Measurements from ENCODE around the gene STRIT1. TPM values are rescaled to one million over a fixed set of nuclear protein-coding genes. Genes with fewer than 3 reads are reported as not detected.

STRIT1 gene
- total RNA-seq, 1 experiment from 2014 or later: not detected

DNA sequence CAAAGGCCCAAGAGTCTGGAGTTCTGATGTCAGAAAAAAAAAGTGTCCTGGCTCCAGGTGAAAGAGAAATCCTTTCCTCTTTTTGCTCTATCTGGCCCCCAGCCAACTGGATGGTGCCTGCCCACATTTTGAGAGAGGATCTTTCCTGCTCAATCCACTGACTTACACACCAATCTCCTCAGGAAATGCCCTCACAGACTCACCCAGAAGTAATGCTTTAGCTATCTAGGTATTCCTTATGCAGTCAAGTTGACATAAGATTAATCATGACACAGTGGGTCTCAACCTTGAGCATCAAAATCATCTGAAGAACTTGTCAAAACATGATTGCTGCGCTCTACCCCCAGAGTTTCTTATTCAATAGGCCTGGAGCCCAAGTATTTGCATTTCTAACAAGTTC is 31.2 kb downstream of the STRIT1 start:
- BruUV-seq (replicated peaks): no TSS peak
- ChIA-PET CTCF (no interaction called here), POLR2A (ENCODE audit: low non-redundant PET) (no interaction called here)
- intact Hi-C loops (cut with micrococcal nuclease; ENCODE audit: unreplicated experiment): no loop called here
- no peak overlapping the region for H3K4me3 ChIP-seq (ENCODE audit: low read depth, low read length, poor library complexity, severe bottlenecking)
- no peak for TF ChIP-seq EZH2 (IDR thresholded peaks at IDR 0.05; ENCODE audit: borderline replicate concordance, low read depth, low read length, poor library complexity, severe bottlenecking)
- TF ChIP-seq, protein P1, sequence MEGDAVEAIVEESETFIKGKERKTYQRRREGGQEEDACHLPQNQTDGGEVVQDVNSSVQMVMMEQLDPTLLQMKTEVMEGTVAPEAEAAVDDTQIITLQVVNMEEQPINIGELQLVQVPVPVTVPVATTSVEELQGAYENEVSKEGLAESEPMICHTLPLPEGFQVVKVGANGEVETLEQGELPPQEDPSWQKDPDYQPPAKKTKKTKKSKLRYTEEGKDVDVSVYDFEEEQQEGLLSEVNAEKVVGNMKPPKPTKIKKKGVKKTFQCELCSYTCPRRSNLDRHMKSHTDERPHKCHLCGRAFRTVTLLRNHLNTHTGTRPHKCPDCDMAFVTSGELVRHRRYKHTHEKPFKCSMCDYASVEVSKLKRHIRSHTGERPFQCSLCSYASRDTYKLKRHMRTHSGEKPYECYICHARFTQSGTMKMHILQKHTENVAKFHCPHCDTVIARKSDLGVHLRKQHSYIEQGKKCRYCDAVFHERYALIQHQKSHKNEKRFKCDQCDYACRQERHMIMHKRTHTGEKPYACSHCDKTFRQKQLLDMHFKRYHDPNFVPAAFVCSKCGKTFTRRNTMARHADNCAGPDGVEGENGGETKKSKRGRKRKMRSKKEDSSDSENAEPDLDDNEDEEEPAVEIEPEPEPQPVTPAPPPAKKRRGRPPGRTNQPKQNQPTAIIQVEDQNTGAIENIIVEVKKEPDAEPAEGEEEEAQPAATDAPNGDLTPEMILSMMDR (conservative IDR thresholded peaks at IDR 0.05; ENCODE audit: low read depth, low read length): no peak
- H3K27ac ChIP-seq (ENCODE audit: low read depth, low read length, poor library complexity, severe bottlenecking): no peak overlapping the region
- no peak for DNase-seq (ENCODE audit: low spot score)
- no peaks in the 10 kb centered on the region for H3K9me3 ChIP-seq (ENCODE audit: low read depth, low read length, poor library complexity, severe bottlenecking)
- no peaks in the 10 kb centered on the region for H3K4me1 ChIP-seq (ENCODE audit: insufficient read depth, low read length, poor library complexity, severe bottlenecking)
- H3K36me3 ChIP-seq (ENCODE audit: insufficient read depth, low read length, poor library complexity, severe bottlenecking): no peaks in the 10 kb centered on the region
- peaks cover 6% of the 10 kb centered on the region for H3K27me3 ChIP-seq (replicated peaks; ENCODE audit: insufficient read depth, low read depth, low read length, poor library complexity)

DNA sequence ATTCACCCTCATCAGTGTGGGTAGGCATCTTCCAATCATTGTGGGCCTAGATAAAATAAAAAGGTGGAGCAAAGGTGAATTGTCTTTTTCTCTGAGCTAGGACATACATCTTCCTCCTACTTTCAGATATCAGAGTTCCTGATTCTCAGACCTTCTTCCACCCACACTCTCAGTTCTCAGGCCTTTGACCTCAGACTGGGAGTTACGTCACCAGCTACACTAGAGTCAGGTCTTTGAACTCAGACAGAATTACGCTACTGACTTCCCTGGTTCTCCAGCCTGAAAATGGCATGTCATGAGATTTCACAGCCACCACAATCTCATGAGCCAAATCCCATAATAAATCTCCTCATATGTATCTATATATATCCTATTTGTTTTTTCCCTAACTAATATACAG is 39.0 kb downstream of the STRIT1 start:
- TF ChIP-seq EZH2 (IDR thresholded peaks at IDR 0.05; ENCODE audit: borderline replicate concordance, low read depth, low read length, poor library complexity, severe bottlenecking): no peak
- TF ChIP-seq, protein P1 (conservative IDR thresholded peaks at IDR 0.05; ENCODE audit: low read depth, low read length): no peak
- no TSS peak for BruUV-seq (replicated peaks)
- ChIA-PET POLR2A (ENCODE audit: low non-redundant PET) (no interaction called here), CTCF (no interaction called here)
- Histone ChIP-seq H3K4me3 (ENCODE audit: low read depth, low read length, poor library complexity, severe bottlenecking) (no peak overlapping the region), H3K4me1 (ENCODE audit: insufficient read depth, low read length, poor library complexity, severe bottlenecking) (no peaks in the 10 kb centered on the region), H3K27ac (ENCODE audit: low read depth, low read length, poor library complexity, severe bottlenecking) (no peak overlapping the region), H3K9me3 (ENCODE audit: low read depth, low read length, poor library complexity, severe bottlenecking) (no peaks in the 10 kb centered on the region), H3K27me3 (replicated peaks; ENCODE audit: insufficient read depth, low read depth, low read length, poor library complexity) (no peaks in the 10 kb centered on the region), H3K36me3 (ENCODE audit: insufficient read depth, low read length, poor library complexity, severe bottlenecking) (no peaks in the 10 kb centered on the region)
- DNase-seq (ENCODE audit: low spot score): no peak
- intact Hi-C loops (cut with micrococcal nuclease; ENCODE audit: unreplicated experiment): no loop called here

DNA sequence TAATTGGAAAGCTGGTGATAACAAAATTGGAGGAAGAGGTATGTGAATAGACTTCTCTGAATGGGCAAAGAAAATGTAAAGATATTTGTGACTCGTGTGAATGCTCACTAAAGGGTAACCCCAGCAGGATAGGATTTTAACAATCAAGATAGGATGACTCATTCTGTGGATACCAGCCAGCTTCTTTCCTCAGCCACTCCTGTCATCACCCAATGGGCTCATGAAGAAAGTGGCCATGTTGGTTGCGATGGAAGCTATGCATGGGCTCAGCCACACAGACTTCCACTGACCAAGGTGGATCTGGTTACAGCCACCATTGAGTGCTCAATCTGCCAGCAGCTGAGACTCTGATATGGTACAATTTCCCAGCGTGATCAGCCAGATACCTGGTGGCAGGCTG is 40.9 kb downstream of the STRIT1 start:
- ChIA-PET CTCF (no interaction called here), POLR2A (ENCODE audit: low non-redundant PET) (no interaction called here)
- TF ChIP-seq EZH2 (IDR thresholded peaks at IDR 0.05; ENCODE audit: borderline replicate concordance, low read depth, low read length, poor library complexity, severe bottlenecking): no peak
- TF ChIP-seq, protein P1 (conservative IDR thresholded peaks at IDR 0.05; ENCODE audit: low read depth, low read length): no peak
- no peak overlapping the region for H3K4me3 ChIP-seq (ENCODE audit: low read depth, low read length, poor library complexity, severe bottlenecking)
- H3K9me3 ChIP-seq (ENCODE audit: low read depth, low read length, poor library complexity, severe bottlenecking): no peaks in the 10 kb centered on the region
- H3K27me3 ChIP-seq (replicated peaks; ENCODE audit: insufficient read depth, low read depth, low read length, poor library complexity): no peaks in the 10 kb centered on the region
- no peaks in the 10 kb centered on the region for H3K4me1 ChIP-seq (ENCODE audit: insufficient read depth, low read length, poor library complexity, severe bottlenecking)
- no peak overlapping the region for H3K27ac ChIP-seq (ENCODE audit: low read depth, low read length, poor library complexity, severe bottlenecking)
- no peaks in the 10 kb centered on the region for H3K36me3 ChIP-seq (ENCODE audit: insufficient read depth, low read length, poor library complexity, severe bottlenecking)
- intact Hi-C loops (cut with micrococcal nuclease; ENCODE audit: unreplicated experiment): no loop called here
- no TSS peak for BruUV-seq (replicated peaks)
- peak; percentile 42 for DNase-seq (ENCODE audit: low spot score)
